Hepatocyte (in vitro differentiated cells): ENCODE measurements around the gene NTMT2. TPM values are rescaled to one million over a fixed set of nuclear protein-coding genes. Genes with fewer than 3 reads are reported as not detected.
"Not testable (repeated sequence)": the region's sequence is repeated elsewhere in the genome, so short reads cannot be mapped to it uniquely, and the experiment has no call there.

Experiments
- DNase-seq: peaks from one replicate; pipeline ENCODE4 v3.0.0-alpha.2; 2016; ENCODE audit warnings: low spot score
- H2AFZ ChIP-seq: fragments of 200-600 bp; sonication (generic); 2 replicates; pipeline ENCODE4 v1.6.0; 2016; ENCODE audit warnings: antibody characterized with exemption, mild to moderate bottlenecking
- H3K27ac ChIP-seq: fragments of 200-600 bp; sonication (generic); 2 replicates; pipeline ENCODE4 v1.5.1; 2016; ENCODE audit warnings: mild to moderate bottlenecking
- H3K27me3 ChIP-seq: fragments of 200-600 bp; sonication (generic); 2 replicates; pipeline ENCODE4 v1.6.1; 2016
- H3K36me3 ChIP-seq: fragments of 200-600 bp; sonication (generic); replicated peaks from 2 replicates; pipeline ENCODE4 v1.5.1; 2016; ENCODE audit warnings: low read depth; ENCODE audit not compliant: insufficient read depth
- H3K4me1 ChIP-seq: fragments of 200-600 bp; sonication (generic); 2 replicates; pipeline ENCODE4 v1.5.1; 2016; ENCODE audit warnings: mild to moderate bottlenecking, moderate library complexity; ENCODE audit not compliant: insufficient read depth
- H3K4me2 ChIP-seq: fragments of 200-600 bp; sonication (generic); 2 replicates; pipeline ENCODE4 v1.6.0; 2016
- H3K4me3 ChIP-seq: fragments of 200-600 bp; sonication (generic); 2 replicates; pipeline ENCODE4 v1.5.1; 2016; ENCODE audit warnings: mild to moderate bottlenecking
- H3K79me2 ChIP-seq: fragments of 200-600 bp; sonication (generic); 2 replicates; pipeline ENCODE4 v1.6.0; 2017; ENCODE audit warnings: mild to moderate bottlenecking
- H3K9me2 ChIP-seq: fragments of 200-600 bp; sonication (generic); replicated peaks from 2 replicates; pipeline ENCODE4 v1.6.0; 2017; ENCODE audit warnings: mild to moderate bottlenecking; ENCODE audit not compliant: insufficient read depth
- H3K9me3 ChIP-seq: fragments of 200-600 bp; sonication (generic); 2 replicates; pipeline ENCODE4 v1.5.1; 2016; ENCODE audit warnings: low read depth, mild to moderate bottlenecking
- H4K20me1 ChIP-seq: fragments of 200-600 bp; sonication (generic); 2 replicates; pipeline ENCODE4 v1.6.0; 2016; ENCODE audit warnings: mild to moderate bottlenecking; ENCODE audit not compliant: insufficient read depth, poor library complexity, severe bottlenecking
- EZH2 ChIP-seq: fragments of 200-600 bp; sonication (generic); IDR thresholded peaks from 2 replicates; pipeline ENCODE4 v1.6.1; 2016; ENCODE audit warnings: antibody characterized with exemption, mild to moderate bottlenecking, borderline replicate concordance
- EZH2phosphoT487 ChIP-seq: fragments of 200-600 bp; sonication (generic); IDR thresholded peaks from one replicate; pipeline ENCODE4 v1.6.1; 2018; ENCODE audit warnings: antibody characterized with exemption, mild to moderate bottlenecking, low read depth, moderate library complexity; ENCODE audit not compliant: unreplicated experiment, severe bottlenecking
- WGBS: methylation state at CpG from one replicate; pipeline ENCODE4 v1.1.6; 2016; ENCODE audit warnings: low lambda C conversion rate; ENCODE audit errors: missing lambda C conversion rate; 5-methylcytosine and 5-hydroxymethylcytosine counted together
- polyA plus RNA-seq: library from polyadenylated mRNA; unstranded; fragments of >200 nt; fragmentation: Nextera tagmentation; extraction: Ambion mirVana; gene quantifications from 2 replicates; pipeline ENCODE4 v1.2.1, GENCODE V29; 2016
- total RNA-seq: library from RNA; depleted of rRNA; stranded (reverse); fragments of >200 nt; gene quantifications from 2 replicates; pipeline ENCODE4 v1.2.3, GENCODE V29; 2014
- TF ChIP-seq, protein P1 (sequence below): fragments of 200-600 bp; sonication (generic); IDR thresholded peaks from 2 replicates; pipeline ENCODE4 v1.5.1; 2016; ENCODE audit warnings: antibody characterized with exemption, mild to moderate bottlenecking; ENCODE audit not compliant: poor library complexity

Gene NTMT2
- total and polyA plus RNA-seq, 2 experiments from 2014 or later: not detected

GRCh38 chr1:170164103-170164763 lies 18.5 kb downstream of the NTMT2 start:
- H3K9me3 ChIP-seq: no peaks in the 10 kb centered on the region
- no peaks in the 10 kb centered on the region for H3K36me3 ChIP-seq
- no peak for DNase-seq
- H4K20me1 ChIP-seq: no peaks in the 10 kb centered on the region
- TF ChIP-seq, protein P1, sequence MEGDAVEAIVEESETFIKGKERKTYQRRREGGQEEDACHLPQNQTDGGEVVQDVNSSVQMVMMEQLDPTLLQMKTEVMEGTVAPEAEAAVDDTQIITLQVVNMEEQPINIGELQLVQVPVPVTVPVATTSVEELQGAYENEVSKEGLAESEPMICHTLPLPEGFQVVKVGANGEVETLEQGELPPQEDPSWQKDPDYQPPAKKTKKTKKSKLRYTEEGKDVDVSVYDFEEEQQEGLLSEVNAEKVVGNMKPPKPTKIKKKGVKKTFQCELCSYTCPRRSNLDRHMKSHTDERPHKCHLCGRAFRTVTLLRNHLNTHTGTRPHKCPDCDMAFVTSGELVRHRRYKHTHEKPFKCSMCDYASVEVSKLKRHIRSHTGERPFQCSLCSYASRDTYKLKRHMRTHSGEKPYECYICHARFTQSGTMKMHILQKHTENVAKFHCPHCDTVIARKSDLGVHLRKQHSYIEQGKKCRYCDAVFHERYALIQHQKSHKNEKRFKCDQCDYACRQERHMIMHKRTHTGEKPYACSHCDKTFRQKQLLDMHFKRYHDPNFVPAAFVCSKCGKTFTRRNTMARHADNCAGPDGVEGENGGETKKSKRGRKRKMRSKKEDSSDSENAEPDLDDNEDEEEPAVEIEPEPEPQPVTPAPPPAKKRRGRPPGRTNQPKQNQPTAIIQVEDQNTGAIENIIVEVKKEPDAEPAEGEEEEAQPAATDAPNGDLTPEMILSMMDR: no peak
- TF ChIP-seq EZH2 (no peak), EZH2phosphoT487 (no peak)
- H2AFZ ChIP-seq: no peak overlapping the region
- no peak overlapping the region for H3K4me2 ChIP-seq
- H3K79me2 ChIP-seq: no peaks in the 10 kb centered on the region
- H3K27me3 ChIP-seq: no peaks in the 10 kb centered on the region
- H3K9me2 ChIP-seq: no peaks in the 10 kb centered on the region
- no peak overlapping the region for H3K27ac ChIP-seq
- no peak overlapping the region for H3K4me3 ChIP-seq
- WGBS: 92% methylated on average over 4 of the region's 4 CpGs
- H3K4me1 ChIP-seq: no peaks in the 10 kb centered on the region

DNA sequence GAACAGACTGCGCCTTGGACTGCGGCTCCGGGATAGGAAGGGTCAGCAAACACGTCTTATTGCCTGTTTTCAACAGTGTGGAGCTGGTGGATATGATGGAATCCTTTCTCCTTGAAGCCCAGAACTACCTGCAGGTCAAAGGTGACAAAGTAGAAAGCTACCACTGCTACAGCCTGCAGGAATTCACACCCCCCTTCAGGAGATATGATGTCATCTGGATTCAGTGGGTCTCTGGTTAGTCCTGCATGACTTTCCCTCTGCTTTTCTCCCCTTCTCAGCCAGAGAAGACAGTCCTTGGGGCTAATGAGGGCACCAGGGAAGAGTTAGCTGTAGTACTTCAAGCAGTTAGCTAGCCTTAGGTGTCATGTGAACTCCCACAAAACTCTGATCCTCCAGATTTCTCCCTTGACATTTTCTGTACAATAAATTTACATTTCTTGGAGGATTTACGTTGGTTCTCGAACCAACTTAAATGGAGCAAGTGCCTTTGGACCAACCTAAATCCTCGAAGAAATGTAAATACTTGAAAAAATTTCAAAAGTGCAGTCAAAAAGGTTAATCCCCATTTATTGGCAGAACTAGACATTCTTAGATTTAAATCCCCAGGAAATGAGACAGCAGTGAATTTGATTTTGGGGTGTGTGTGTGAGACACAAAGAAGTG lies 20.9 kb downstream of the NTMT2 start:
- Histone ChIP-seq H4K20me1 (no peaks in the 10 kb centered on the region), H3K4me2 (no peak overlapping the region), H3K9me2 (no peaks in the 10 kb centered on the region), H3K4me3 (no peak overlapping the region), H3K4me1 (no peaks in the 10 kb centered on the region), H3K27me3 (no peaks in the 10 kb centered on the region), H3K36me3 (no peaks in the 10 kb centered on the region), H2AFZ (no peak overlapping the region), H3K27ac (no peak overlapping the region), H3K79me2 (no peaks in the 10 kb centered on the region), H3K9me3 (no peaks in the 10 kb centered on the region)
- 77% methylated on average over 7 of the region's 7 CpGs for WGBS
- TF ChIP-seq EZH2phosphoT487 (no peak), EZH2 (no peak)
- TF ChIP-seq, protein P1: no peak
- DNase-seq: no peak

GRCh38 chr1:170168265-170168664 lies 22.5 kb downstream of the NTMT2 start:
- Histone ChIP-seq H3K9me3 (no peaks in the 10 kb centered on the region), H3K4me1 (no peaks in the 10 kb centered on the region), H4K20me1 (no peaks in the 10 kb centered on the region), H3K27ac (no peak overlapping the region), H3K27me3 (no peaks in the 10 kb centered on the region), H3K9me2 (no peaks in the 10 kb centered on the region), H3K4me2 (peak overlapping the region; percentile 18), H3K4me3 (no peak overlapping the region), H3K36me3 (no peaks in the 10 kb centered on the region), H3K79me2 (no peaks in the 10 kb centered on the region), H2AFZ (no peak overlapping the region)
- TF ChIP-seq EZH2 (no peak), EZH2phosphoT487 (no peak)
- TF ChIP-seq, protein P1: no peak
- no peak for DNase-seq
- 59% methylated on average over 1 of the region's 1 CpG for WGBS

GRCh38 chr1:170170513-170170912 lies 24.8 kb downstream of the NTMT2 start:
- H2AFZ ChIP-seq, H4K20me1 ChIP-seq, DNase-seq, H3K4me2 ChIP-seq, H3K9me2 ChIP-seq, H3K9me3 ChIP-seq, H3K79me2 ChIP-seq, H3K36me3 ChIP-seq, H3K27me3 ChIP-seq, H3K4me1 ChIP-seq, H3K27ac ChIP-seq, H3K4me3 ChIP-seq: not testable (repeated sequence)
- 93% methylated on average over 4 of the region's 4 CpGs for WGBS
